MCF 10A (cell line): ENCODE results near the gene RAD23A. TPM values are rescaled to one million over a fixed set of nuclear protein-coding genes. Genes with fewer than 3 reads are reported as not detected.

Source experiments
- BruUV-seq: library from RNA; stranded (reverse); fragments of 400-500 nt; replicated peaks from 2 replicates; lab custom pipeline; 2021; lab: Mats Ljungman, UMichigan
- CTCF ChIA-PET: fragments of 300-600 bp; sonication (Branson Sonifier 250); formaldehyde crosslinking; extraction: SDS; loops from one replicate; lab custom pipeline; 2021; ENCODE audit warnings: antibody characterized with exemption, inconsistent platforms; lab: Yijun Ruan, JAX
- POLR2A ChIA-PET: fragments of 300-600, 350-650 bp; sonication (Branson Sonifier 250); formaldehyde crosslinking; extraction: SDS; loops from one replicate; lab custom pipeline; 2020; ENCODE audit warnings: antibody characterized with exemption, inconsistent platforms; lab: Yijun Ruan, JAX
- DNase-seq: peaks from one replicate; pipeline ENCODE4 v3.0.0-alpha.2; 2018; ENCODE audit not compliant: unreplicated experiment
- H3K27ac Mint-ChIP-seq: one replicate; pipeline ENCODE4 v1.8.0; 2022; ENCODE audit warnings: mild to moderate bottlenecking, low read depth, mixed read lengths; ENCODE audit not compliant: unreplicated experiment
- H3K27me3 Mint-ChIP-seq: one replicate; pipeline ENCODE4 v1.8.0; 2022; ENCODE audit warnings: mixed read lengths; ENCODE audit not compliant: insufficient read depth, unreplicated experiment
- H3K36me3 Mint-ChIP-seq: one replicate; pipeline ENCODE4 v1.8.0; 2022; ENCODE audit warnings: mild to moderate bottlenecking, moderate library complexity, mixed read lengths; ENCODE audit not compliant: insufficient read depth, unreplicated experiment
- H3K4me1 Mint-ChIP-seq: one replicate; pipeline ENCODE4 v1.8.0; 2022; ENCODE audit warnings: mixed read lengths; ENCODE audit not compliant: insufficient read depth, unreplicated experiment
- H3K4me3 Mint-ChIP-seq: one replicate; pipeline ENCODE4 v1.8.0; 2022; ENCODE audit warnings: mild to moderate bottlenecking, moderate library complexity, mixed read lengths; ENCODE audit not compliant: unreplicated experiment
- H3K9me3 Mint-ChIP-seq: one replicate; pipeline ENCODE4 v1.8.0; 2022; ENCODE audit warnings: mixed read lengths; ENCODE audit not compliant: unreplicated experiment
- intact Hi-C: fragments of 100-400 bp; cut with micrococcal nuclease; formaldehyde crosslinking; loops from 2 replicates; pipeline ENCODE4 v1.14.1; 2022
- total RNA-seq: library from RNA; stranded (reverse); gene quantifications from 2 replicates; pipeline ENCODE4 v1.2.3, GENCODE V29; 2022
- TF ChIP-seq, protein P1 (sequence below): fragments of 200-600 bp; IDR thresholded peaks from one replicate; pipeline ENCODE4 v1.8.0; 2022; ENCODE audit warnings: antibody characterized with exemption, mild to moderate bottlenecking; ENCODE audit not compliant: unreplicated experiment

Gene RAD23A
- total RNA-seq, 1 experiment from 2014 or later = 219 TPM

DNA sequence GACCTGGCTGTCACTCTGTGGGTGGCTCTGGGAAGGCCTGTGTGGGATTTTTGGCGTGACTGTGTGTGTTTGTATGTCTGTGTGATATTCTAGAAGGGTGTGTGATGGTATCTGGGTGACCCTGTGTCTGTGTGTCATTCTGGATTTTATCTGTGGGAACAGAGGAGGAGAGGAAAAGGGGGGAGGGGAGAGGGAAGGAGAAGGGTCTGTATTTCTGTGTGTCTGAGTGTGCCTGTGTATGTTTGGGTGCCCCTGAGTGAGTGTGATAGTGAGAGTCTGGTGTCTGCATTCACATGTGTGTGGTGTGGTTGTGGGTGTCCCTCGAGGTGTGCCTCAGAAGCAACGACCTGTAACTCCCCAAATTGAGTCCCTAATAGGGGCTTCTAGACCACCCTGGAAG, 41.5 kb downstream of the RAD23A start:
- TF ChIP-seq, protein P1, sequence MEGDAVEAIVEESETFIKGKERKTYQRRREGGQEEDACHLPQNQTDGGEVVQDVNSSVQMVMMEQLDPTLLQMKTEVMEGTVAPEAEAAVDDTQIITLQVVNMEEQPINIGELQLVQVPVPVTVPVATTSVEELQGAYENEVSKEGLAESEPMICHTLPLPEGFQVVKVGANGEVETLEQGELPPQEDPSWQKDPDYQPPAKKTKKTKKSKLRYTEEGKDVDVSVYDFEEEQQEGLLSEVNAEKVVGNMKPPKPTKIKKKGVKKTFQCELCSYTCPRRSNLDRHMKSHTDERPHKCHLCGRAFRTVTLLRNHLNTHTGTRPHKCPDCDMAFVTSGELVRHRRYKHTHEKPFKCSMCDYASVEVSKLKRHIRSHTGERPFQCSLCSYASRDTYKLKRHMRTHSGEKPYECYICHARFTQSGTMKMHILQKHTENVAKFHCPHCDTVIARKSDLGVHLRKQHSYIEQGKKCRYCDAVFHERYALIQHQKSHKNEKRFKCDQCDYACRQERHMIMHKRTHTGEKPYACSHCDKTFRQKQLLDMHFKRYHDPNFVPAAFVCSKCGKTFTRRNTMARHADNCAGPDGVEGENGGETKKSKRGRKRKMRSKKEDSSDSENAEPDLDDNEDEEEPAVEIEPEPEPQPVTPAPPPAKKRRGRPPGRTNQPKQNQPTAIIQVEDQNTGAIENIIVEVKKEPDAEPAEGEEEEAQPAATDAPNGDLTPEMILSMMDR = no peak
- CTCF ChIA-PET = interaction anchor here (12.6 kb wide), 1 partner anchor 71 kb away, joined by 334 read pairs; no protein-coding TSS in a partner anchor
- no peak overlapping the region for H3K27ac Mint-ChIP-seq
- DNase-seq = no peak
- no TSS peak for BruUV-seq
- peaks cover 14% of the 10 kb centered on the region for H3K4me1 Mint-ChIP-seq
- H3K4me3 Mint-ChIP-seq = no peak overlapping the region
- intact Hi-C loops = no loop called here
- H3K36me3 Mint-ChIP-seq = no peaks in the 10 kb centered on the region
- POLR2A ChIA-PET = no interaction called here
- H3K9me3 Mint-ChIP-seq = no peaks in the 10 kb centered on the region
- no peaks in the 10 kb centered on the region for H3K27me3 Mint-ChIP-seq

DNA sequence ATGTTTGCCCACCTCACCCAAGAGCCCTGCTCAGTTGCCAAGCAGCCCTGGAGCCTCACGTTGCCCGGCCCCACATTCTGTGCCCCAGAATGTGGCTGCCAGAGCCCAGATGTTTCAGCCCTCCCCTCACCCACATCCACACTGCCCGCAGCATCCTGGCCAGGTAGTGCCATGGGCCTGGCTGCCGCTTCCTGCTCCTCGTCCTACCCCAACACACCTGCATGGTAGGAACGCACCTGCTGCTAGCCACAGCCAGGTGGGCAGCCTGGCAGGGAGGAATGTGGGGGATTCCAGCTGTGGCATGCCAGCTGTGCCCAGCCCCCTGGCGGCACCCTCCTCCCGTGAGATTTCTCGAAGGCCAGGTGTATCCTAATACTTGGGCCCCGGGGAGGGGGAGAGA, 42.1 kb downstream of the RAD23A start:
- no TSS peak for BruUV-seq

DNA sequence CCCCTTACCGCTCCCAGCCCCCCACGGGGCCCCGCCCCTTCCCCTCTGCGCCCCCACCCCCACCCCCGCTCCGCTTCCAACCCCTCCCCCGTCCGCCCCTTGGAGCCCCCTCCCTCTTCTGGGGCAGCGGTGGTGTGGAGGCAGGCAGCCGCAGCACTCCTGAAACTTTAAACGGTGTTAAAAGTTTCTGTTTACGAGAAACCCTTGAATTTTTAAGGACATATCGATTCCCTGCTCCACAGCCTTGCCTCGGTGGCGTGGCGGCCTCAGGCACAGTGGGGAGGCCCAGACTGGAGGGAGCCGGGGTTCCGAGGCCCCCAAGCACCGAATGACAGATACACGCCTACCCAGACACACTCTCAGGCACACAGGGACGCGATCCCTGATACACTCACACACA, 44.8 kb downstream of the RAD23A start:
- TF ChIP-seq, protein P1 = no peak
- H3K4me1 Mint-ChIP-seq = peaks cover 14% of the 10 kb centered on the region
- no peak overlapping the region for H3K27ac Mint-ChIP-seq
- intact Hi-C loops = no loop called here
- H3K4me3 Mint-ChIP-seq = no peak overlapping the region
- DNase-seq = no peak
- no peaks in the 10 kb centered on the region for H3K27me3 Mint-ChIP-seq
- H3K9me3 Mint-ChIP-seq = no peaks in the 10 kb centered on the region
- no peaks in the 10 kb centered on the region for H3K36me3 Mint-ChIP-seq
- CTCF ChIA-PET = interaction anchor here (1.0 kb wide), 1 partner anchor 103 kb away, joined by 3 read pairs; no protein-coding TSS in a partner anchor
- POLR2A ChIA-PET = no interaction called here
- no TSS peak for BruUV-seq

More for the DNA sequence above, 42.1 kb downstream of the RAD23A start:
- ChIA-PET CTCF (no interaction called here), POLR2A (no interaction called here)
- Mint-ChIP-seq H3K27ac (no peak overlapping the region), H3K9me3 (no peaks in the 10 kb centered on the region), H3K27me3 (no peaks in the 10 kb centered on the region), H3K36me3 (no peaks in the 10 kb centered on the region), H3K4me3 (no peak overlapping the region), H3K4me1 (peaks cover 14% of the 10 kb centered on the region)
- TF ChIP-seq, protein P1 = no peak
- no peak for DNase-seq
- intact Hi-C loops = no loop called here

DNA sequence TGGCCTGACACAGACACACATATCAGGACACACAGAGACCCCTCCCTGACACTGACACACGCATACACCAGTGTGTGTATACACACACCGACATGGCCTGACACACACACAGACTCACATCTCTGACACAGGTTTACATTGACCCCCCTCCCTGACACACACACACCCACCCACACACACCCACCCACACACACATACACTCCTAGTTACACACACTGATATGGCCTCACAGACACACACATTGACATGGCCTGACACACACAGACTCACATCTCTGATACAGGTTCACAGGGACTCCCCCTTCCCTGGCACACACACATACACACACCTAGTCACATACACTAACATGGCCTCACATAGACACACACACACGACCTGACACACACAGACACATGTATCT, 45.2 kb downstream of the RAD23A start:
- no TSS peak for BruUV-seq
- H3K27ac Mint-ChIP-seq = no peak overlapping the region
- DNase-seq = no peak
- no peaks in the 10 kb centered on the region for H3K27me3 Mint-ChIP-seq
- intact Hi-C loops = no loop called here
- H3K4me1 Mint-ChIP-seq = peaks cover 13% of the 10 kb centered on the region
- CTCF ChIA-PET = no interaction called here
- TF ChIP-seq, protein P1 = no peak
- H3K4me3 Mint-ChIP-seq = no peak overlapping the region
- POLR2A ChIA-PET = no interaction called here
- no peaks in the 10 kb centered on the region for H3K36me3 Mint-ChIP-seq
- H3K9me3 Mint-ChIP-seq = no peaks in the 10 kb centered on the region
